WERI-Rb-1 (cell line): ENCODE measurements around the gene OLFM1.
"Not testable (repeated sequence)": the region's sequence is repeated elsewhere in the genome, so short reads cannot be mapped to it uniquely, and the experiment has no call there.

Experiments used
- DNase-seq: peaks from one replicate; pipeline ENCODE4 v3.0.0-alpha.2; 2020
- H3K27ac ChIP-seq: fragments of 250-450 bp; sonication (Bioruptor Pico); 2 replicates; pipeline ENCODE4 v1.5.1; 2020; ENCODE audit warnings: mild to moderate bottlenecking, moderate library complexity
- H3K27me3 ChIP-seq: fragments of 250-450 bp; sonication (Bioruptor Pico); 2 replicates; pipeline ENCODE4 v1.5.1; 2021; ENCODE audit warnings: mild to moderate bottlenecking, low read depth, moderate library complexity; ENCODE audit not compliant: insufficient read depth, severe bottlenecking
- H3K36me3 ChIP-seq: fragments of 250-450 bp; sonication (Bioruptor Pico); 2 replicates; pipeline ENCODE4 v1.5.1; 2020; ENCODE audit warnings: mild to moderate bottlenecking, moderate library complexity
- H3K4me3 ChIP-seq: 2 replicates; pipeline ENCODE4 v1.5.1; 2011; ENCODE audit warnings: low read depth, mild to moderate bottlenecking, control low read depth, low read length
- H3K9me3 ChIP-seq: fragments of 250-450 bp; sonication (Bioruptor Pico); 2 replicates; pipeline ENCODE4 v1.5.1; 2021; ENCODE audit warnings: mild to moderate bottlenecking, moderate library complexity; ENCODE audit not compliant: severe bottlenecking
- TF ChIP-seq, protein P1 (sequence below): IDR thresholded peaks from 2 replicates; pipeline ENCODE4 v1.5.1; 2011; ENCODE audit warnings: low read depth, mild to moderate bottlenecking, control low read depth, inconsistent platforms, low read length

Gene OLFM1

DNA sequence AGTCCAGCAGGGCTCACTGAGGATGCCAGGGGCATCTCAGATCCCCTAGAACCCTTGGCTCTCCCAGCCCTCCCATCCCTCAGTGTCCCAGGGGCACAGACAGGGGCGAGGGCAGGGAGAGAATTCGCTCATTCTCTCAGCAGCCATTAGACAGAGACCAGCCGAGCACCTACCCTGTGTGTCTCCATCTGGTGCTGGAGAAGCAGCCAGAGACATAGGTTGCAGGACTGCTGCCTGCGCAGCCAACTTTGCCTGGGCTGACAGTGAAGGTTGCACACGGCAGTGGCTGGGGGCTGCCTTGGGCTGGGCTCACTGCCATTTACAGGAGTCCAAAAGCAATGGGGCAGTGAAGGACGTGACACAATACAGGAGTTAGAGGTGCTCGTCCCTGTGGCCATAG lies 60.9 kb downstream of the OLFM1 start:
- TF ChIP-seq, protein P1, sequence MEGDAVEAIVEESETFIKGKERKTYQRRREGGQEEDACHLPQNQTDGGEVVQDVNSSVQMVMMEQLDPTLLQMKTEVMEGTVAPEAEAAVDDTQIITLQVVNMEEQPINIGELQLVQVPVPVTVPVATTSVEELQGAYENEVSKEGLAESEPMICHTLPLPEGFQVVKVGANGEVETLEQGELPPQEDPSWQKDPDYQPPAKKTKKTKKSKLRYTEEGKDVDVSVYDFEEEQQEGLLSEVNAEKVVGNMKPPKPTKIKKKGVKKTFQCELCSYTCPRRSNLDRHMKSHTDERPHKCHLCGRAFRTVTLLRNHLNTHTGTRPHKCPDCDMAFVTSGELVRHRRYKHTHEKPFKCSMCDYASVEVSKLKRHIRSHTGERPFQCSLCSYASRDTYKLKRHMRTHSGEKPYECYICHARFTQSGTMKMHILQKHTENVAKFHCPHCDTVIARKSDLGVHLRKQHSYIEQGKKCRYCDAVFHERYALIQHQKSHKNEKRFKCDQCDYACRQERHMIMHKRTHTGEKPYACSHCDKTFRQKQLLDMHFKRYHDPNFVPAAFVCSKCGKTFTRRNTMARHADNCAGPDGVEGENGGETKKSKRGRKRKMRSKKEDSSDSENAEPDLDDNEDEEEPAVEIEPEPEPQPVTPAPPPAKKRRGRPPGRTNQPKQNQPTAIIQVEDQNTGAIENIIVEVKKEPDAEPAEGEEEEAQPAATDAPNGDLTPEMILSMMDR: no peak

GRCh38 chr9:135149901-135150300 lies 62.4 kb downstream of the OLFM1 start:
- H3K4me3 ChIP-seq, H3K9me3 ChIP-seq, DNase-seq, H3K36me3 ChIP-seq, H3K27ac ChIP-seq, H3K27me3 ChIP-seq: not testable (repeated sequence)

More for the DNA sequence above, 60.9 kb downstream of the OLFM1 start:
- no peak for DNase-seq
- no peaks in the 10 kb centered on the region for H3K27me3 ChIP-seq
- no peak overlapping the region for H3K27ac ChIP-seq
- no peak overlapping the region for H3K4me3 ChIP-seq
- peaks cover 2% of the 10 kb centered on the region for H3K9me3 ChIP-seq
- no peaks in the 10 kb centered on the region for H3K36me3 ChIP-seq

- no peaks in the 10 kb centered on the region for H3K27me3 ChIP-seq
- TF ChIP-seq, protein P1: no peak
- no peak for DNase-seq
- H3K36me3 ChIP-seq: no peaks in the 10 kb centered on the region
- H3K9me3 ChIP-seq: peaks cover 2% of the 10 kb centered on the region
- no peak overlapping the region for H3K27ac ChIP-seq
- H3K4me3 ChIP-seq: no peak overlapping the region
Measured at GRCh38 chr9:135150981-135151380, 63.5 kb downstream of the OLFM1 start.

DNA sequence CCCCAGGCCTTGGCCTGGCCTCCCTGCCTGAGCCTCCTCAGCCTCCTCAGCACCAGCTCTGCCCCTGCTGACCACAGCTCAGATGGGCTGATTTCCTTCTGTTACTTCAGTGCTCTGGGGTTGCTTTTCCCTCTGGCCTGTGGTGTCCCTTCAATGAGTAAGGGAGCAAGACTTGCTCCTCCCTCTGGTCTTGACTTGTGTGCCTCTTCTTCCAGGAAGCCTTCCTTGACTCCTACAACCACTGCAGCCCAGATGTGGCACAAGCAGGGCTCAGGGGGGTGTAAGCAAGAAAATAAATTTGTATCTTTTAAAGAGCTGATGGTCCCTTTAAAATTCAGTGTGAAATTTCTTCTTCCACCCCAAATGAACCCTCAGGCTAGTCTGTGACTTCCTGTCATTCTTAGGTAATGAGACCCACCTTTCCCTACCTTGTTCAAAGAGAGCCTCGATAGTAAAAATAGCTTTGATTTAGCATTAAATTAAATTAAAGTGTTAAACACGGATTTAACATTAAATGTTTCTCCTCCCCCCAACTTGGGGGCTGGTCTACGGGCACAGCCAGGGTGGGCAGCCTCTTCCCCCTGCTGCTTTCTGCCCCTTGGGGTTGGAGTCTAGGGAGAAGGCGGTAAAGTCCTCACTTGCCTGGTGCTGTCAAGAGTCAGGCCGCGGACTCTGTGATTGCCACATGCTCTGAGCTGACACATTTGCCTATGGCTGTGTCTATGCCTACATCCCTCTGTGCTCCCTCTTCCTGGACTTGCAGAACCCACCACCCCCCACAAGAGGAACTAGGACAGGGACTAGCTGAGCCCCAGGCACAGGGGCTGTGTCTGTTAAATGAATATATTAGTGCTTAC lies 64.5 kb downstream of the OLFM1 start:
- DNase-seq: no peak
- H3K27ac ChIP-seq: no peak overlapping the region
- H3K27me3 ChIP-seq: no peaks in the 10 kb centered on the region
- no peak overlapping the region for H3K4me3 ChIP-seq
- peaks cover 2% of the 10 kb centered on the region for H3K9me3 ChIP-seq
- H3K36me3 ChIP-seq: no peaks in the 10 kb centered on the region
- TF ChIP-seq, protein P1: no peak

GRCh38 chr9:135152614-135153334 lies 65.3 kb downstream of the OLFM1 start:
- DNase-seq: peak; percentile 42
- H3K4me3 ChIP-seq: no peak overlapping the region
- no peaks in the 10 kb centered on the region for H3K27me3 ChIP-seq

More at GRCh38 chr9:135152614-135153334, 65.3 kb downstream of the OLFM1 start:
- no peaks in the 10 kb centered on the region for H3K36me3 ChIP-seq
- peaks cover 2% of the 10 kb centered on the region for H3K9me3 ChIP-seq
- no peak overlapping the region for H3K27ac ChIP-seq
- TF ChIP-seq, protein P1: no peak
